HG02973 (cell line): ENCODE data around the gene KRT73.
"Not testable (repeated sequence)": the region's sequence is repeated elsewhere in the genome, so short reads cannot be mapped to it uniquely, and the experiment has no call there.

ENCODE experiments used
- ATAC-seq: cut with Tn5 transposase; IDR thresholded peaks from one replicate; pipeline ENCODE4 v1.9.1; 2021; ENCODE audit warnings: moderate library complexity; ENCODE audit not compliant: unreplicated experiment

Gene KRT73

GRCh38 chr12:52603314-52603713 lies 15.0 kb downstream of the KRT73 start:
- ATAC-seq: no peak

- ATAC-seq: no peak
Measured at GRCh38 chr12:52602552-52602951, 15.8 kb downstream of the KRT73 start.

DNA sequence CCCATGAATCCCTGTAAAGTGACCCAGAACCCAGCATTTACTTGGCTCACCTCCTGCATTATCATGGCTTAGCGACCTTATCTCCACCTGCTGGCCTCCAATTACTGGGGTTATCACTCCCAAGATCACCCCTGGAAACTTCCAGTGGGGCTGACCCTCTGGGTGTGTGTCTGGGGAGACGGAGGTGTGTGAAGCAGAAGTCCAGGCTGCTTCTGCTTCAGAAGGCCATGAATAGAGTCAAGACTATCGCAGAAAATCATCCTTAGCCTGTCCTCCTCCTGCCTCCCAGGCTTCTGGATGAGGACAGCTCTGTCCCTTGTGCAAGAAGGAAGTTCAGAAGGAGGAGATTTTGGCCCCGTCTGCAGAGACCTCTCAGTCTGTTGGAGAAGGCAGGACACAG lies 16.7 kb downstream of the KRT73 start:
- ATAC-seq: no peak

DNA sequence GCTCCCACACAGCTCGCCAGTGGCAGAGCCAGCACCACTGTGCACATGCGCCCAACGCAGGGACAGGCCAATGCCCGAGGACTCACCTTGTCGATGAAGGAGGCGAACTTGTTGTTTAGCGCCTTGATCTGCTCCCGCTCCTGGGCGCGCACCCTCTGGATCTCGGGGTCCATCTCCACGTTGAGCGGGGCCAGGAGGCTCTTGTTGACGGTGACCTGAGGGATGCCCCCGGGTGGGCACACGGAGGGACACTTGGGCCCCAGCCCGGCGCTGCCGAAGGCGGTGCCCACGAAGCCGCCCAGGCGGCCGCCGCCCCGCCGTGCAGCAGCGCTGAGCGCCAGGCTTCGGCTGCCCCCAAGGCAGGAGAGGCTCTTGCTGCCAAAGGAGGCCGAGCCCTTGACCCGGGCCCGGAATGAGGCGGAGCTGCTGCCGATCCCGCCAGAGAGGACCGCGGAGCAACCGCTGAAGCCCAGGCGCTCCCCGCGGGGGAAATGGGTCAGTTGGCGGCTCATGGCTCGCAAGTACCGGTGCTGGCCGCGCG lies 17.3 kb downstream of the KRT73 start, which contains the start of gene KRT72:
Gene KRT72 (minus strand): TSS at position 523 of the 541 bp plus-strand sequence. CDS start 11 bp downstream, at position 512.
- ATAC-seq: no peak

GRCh38 chr12:52600475-52600874 lies 17.9 kb downstream of the KRT73 start:
- no peak for ATAC-seq

- ATAC-seq: no peak
Measured at GRCh38 chr12:52600071-52600470, 18.3 kb downstream of the KRT73 start.

GRCh38 chr12:52598966-52599365 lies 19.4 kb downstream of the KRT73 start:
- ATAC-seq: no peak

DNA sequence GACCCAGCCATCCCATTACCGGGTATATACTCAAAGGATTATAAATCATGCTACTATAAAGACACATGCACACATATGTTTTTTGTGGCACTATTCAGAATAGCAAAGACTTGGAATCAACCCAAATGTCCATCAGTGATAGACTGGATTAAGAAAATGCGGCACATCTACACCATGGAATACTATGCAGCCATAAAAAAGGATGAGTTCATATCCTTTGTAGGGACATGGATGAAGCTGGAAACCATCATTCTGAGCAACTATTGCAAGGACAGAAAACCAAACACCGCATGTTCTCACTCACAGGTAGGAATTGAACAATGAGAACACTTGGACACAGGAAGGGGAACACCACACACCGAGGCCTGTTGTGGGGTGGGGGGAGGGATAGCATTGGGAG lies 24.1 kb downstream of the KRT73 start:
- not testable (repeated sequence) for ATAC-seq

DNA sequence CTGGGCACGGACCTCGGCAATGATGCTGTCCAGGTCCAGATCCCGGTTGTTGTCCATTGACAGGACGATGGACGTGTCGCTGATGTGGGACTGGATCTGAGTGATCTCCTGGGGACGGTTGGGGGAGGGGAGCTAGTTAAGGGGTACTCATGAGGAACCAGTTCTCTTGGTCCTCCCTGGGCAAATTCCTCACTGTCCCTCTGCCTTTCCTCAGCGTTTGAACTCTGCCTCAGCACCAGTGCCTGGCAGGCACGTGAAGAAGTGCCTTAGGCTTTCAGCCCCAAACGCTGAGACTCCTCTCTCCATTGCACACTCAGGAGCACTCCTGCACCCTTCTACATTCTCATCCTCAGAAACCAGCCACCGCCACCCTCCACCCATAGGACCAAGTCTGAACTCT lies 26.8 kb downstream of the KRT73 start:
- ATAC-seq: no peak

DNA sequence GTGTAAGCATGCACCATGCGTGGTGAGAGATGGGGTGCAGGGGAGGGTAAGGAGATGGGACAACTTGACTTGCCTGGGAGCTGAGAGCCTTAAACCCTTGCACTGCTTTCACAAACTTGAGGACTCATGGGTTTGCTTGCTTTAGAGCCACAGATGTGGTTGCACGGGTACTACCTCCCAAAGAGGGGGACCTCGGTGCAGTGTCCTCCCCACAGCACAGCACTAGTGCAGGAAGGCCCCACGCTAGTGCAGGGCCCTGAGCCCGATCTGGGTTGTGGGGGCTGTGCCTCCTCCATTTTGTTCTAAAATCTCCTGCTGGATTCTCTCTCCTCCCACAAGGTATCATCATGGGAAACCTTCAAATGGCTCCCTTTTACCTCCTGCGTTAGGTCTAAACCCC lies 28.3 kb downstream of the KRT73 start:
- no peak for ATAC-seq

DNA sequence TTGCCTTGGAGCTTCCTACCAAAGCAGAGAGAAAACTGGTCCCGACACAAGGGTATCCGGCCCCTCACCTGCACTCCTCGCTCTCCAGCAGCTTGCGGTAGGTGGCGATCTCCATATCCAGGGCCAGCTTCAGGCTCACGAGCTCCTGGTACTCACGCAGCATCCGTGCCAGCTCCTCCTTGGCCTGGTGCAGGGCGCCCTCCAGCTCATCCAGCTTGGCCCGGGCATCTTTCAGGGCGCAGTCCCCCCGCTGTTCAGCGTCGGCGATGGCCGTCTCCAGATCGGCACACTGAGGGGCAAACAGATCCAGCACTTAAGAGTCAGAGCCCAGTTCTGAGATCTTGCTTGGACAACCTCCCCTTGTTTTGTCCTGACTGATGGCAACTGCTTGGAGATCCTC lies 30.8 kb downstream of the KRT73 start:
- no peak for ATAC-seq

- no peak for ATAC-seq
Measured at GRCh38 chr12:52585946-52586345, 32.4 kb downstream of the KRT73 start.

- no peak for ATAC-seq
Measured at GRCh38 chr12:52585066-52585465, 33.3 kb downstream of the KRT73 start.

DNA sequence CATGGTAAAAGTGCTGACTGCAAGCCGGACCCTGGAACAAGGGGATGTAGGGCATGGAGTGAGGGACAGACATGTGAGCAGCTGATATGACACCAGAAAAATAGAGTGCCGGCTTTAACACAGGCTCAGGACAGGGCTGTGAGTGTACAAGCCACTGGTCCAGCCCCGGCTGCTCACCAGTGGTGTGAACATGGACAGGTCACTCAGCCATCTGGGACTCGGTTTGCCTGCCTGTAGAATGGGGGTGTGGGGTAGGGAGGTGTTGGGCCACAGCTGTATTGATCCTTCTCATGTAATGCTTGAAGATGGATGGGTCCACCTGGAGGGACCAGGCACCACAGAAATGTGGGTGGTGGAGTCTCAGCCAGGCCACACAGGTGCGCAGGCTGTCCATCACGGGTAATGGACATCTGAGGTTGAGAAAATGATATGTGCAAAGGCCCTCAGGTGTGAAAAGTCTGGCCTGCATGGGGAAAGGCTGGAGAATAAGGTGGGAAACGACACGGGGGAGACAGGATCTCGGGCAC lies 34.1 kb downstream of the KRT73 start:
- ATAC-seq: no peak

GRCh38 chr12:52582971-52583456 lies 35.3 kb downstream of the KRT73 start:
- ATAC-seq: no peak

- no peak for ATAC-seq
Measured at GRCh38 chr12:52582486-52582885, 35.9 kb downstream of the KRT73 start.

GRCh38 chr12:52581481-52581880 lies 36.9 kb downstream of the KRT73 start:
- ATAC-seq: no peak

DNA sequence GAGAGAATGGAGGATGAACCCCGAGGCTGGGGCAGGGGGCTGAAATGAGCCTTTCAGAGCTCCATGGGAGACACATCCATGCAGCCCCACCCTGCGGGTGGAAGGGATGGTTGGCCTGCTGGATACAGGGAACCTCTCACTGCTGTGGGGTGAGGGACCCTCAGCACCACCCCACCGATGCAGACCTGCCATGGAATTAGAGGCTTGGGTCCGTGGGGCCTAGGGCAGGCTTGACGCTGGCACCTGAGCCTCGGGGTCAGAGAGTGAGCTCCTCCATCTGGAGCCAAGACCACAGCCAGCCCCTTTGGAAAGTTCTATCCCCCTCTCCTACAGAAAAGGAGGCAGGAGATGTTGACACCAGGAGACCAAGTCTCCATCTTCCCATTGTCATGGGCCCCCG lies 37.3 kb downstream of the KRT73 start:
- no peak for ATAC-seq

- no peak for ATAC-seq
Measured at GRCh38 chr12:52580496-52580895, 37.9 kb downstream of the KRT73 start.

DNA sequence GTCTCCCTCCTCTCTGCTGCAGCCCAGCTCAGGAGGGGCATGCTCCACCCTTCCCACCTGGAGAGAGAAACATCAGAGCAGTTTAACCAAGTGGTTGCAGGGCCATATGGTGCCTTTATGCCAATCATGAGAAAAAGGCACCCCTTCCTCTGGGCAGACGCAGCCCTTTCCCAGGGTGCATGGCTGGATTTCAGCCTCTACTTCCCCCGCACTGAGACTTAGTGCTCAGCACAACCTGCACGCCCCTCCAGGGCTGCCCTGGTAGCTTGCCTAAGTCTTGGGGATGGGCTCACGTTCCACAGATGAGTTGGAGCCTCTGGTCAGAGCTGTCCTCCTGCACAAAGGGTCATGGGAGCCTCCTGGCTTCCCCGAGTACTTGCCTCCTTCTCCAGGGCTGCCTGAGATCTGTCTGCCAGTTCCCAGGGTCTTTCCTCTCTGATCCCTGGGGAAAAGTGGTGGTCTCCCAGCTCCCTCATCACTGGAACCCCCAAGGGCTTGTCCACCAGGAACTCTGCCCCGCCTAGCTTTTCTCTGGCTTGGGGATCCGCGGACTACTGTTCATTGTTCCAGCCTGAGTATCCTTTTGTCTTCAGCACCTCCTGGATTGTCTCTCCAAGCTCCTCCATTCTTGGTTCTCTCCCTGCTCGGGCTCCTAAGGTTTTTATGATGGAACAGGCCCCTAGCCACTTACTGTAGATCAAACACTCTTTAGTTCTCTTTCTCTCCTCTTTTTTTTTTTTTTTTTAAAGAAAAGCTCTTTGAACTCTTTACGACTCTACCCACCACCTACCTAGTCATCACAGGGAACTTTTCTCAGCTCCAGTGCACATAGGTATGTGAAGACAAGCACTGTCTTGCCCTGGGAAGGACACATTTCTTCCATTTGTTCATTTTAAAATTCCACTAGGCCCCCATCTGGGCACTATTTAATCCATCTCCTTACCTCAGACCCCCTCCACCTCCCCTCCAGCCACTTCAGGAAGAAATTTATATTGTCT lies 38.6 kb downstream of the KRT73 start:
- ATAC-seq: no peak

GRCh38 chr12:52578469-52578868 lies 39.9 kb downstream of the KRT73 start:
- ATAC-seq: no peak

DNA sequence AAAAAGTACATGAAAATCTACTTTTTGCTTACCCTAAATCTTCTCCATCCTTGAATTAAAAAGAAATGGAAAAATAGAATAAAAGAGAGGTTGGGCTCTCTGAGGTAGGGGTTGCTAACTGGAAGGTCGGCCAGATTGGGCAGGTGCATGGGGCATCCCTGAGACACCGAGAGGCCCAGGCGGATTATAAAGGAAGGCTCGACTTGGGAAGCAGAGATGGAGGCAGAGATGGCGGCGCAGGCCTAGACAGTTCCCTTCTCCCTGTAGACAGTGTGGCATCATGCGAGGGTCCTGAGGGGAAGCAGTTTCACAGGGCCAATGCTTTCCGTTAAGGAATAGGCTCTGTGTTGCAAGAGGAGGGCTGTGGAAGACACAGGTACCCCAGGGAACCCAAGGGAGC lies 41.0 kb downstream of the KRT73 start:
- ATAC-seq: no peak
